Renal cortex interstitium (tissue), 3 donors: ENCODE results near the gene TSHZ1. TPM values are rescaled to one million over a fixed set of nuclear protein-coding genes. Genes with fewer than 3 reads are reported as not detected.

Experiments used
- polyA plus RNA-seq, 3 donors: library from polyadenylated mRNA; unstranded; fragments of 120-200 nt; gene quantifications; one replicate each; pipeline ENCODE4 v1.2.1, GENCODE V29; 2013; ENCODE audit not compliant: insufficient read length in 3 of 3

The TSHZ1 gene
- polyA plus RNA-seq, 3 donors = 32.7 to 37.2 (median 36.5) TPM

Other genes with a start within 250 kb of the TSHZ1 start
- gene PTGR3, start 1.7 kb upstream of the TSHZ1 start, polyA plus RNA-seq = 10 to 100 TPM; 42.3 to 45.7 (median 43.1) TPM
- gene SMIM21, start 216.9 kb downstream of the TSHZ1 start, polyA plus RNA-seq = under 1 TPM in 2 of 3 donors, not detected in 1; 0.09 to 0.26 TPM